Measurements from ENCODE around the gene ECT2L. TPM values are rescaled to one million over a fixed set of nuclear protein-coding genes. Genes with fewer than 3 reads are reported as not detected.

Gene ECT2L
- total and polyA plus RNA-seq, 2 of the 13 experiments (the other 11 are each of a cell fraction or from before 2014, with no cell fraction given) = 0.12 TPM; not detected in 1

- TF ChIP-seq TRAFD1 (CRISPR knock-in tag; IDR thresholded peaks at IDR 0.05; ENCODE audit: borderline replicate concordance) = no peak
- TF ChIP-seq ZNF563 (CRISPR knock-in tag; IDR thresholded peaks at IDR 0.05) = no peak
- no peak for TF ChIP-seq ZBTB7A (CRISPR knock-in tag; IDR thresholded peaks at IDR 0.05)
- TF ChIP-seq SUZ12 (IDR thresholded peaks at IDR 0.05; ENCODE audit: low read depth, low read length) = peak; percentile 73
- TF ChIP-seq PRDM10 (CRISPR knock-in tag; IDR thresholded peaks at IDR 0.05; ENCODE audit: low read depth) = no peak
- TF ChIP-seq CREB1 (IDR thresholded peaks at IDR 0.05) = peak; percentile 97
- peak; percentile 99 for TF ChIP-seq CREB1 (CRISPR knock-in tag; IDR thresholded peaks at IDR 0.05)
- no peak for TF ChIP-seq ZNF496 (CRISPR knock-in tag; IDR thresholded peaks at IDR 0.05; ENCODE audit: insufficient replicate concordance)
- TF ChIP-seq YEATS2 (CRISPR knock-in tag; IDR thresholded peaks at IDR 0.05; ENCODE audit: borderline replicate concordance) = peak; percentile 40; the same call in 1 of the 2 replicates
- TF ChIP-seq PLSCR1 (CRISPR knock-in tag; IDR thresholded peaks at IDR 0.05; ENCODE audit: borderline replicate concordance) = no peak
- no peak for TF ChIP-seq ZNF101 (CRISPR knock-in tag; IDR thresholded peaks at IDR 0.05; ENCODE audit: borderline replicate concordance, low read depth)
- TF ChIP-seq JUNB (CRISPR knock-in tag; IDR thresholded peaks at IDR 0.05; ENCODE audit: borderline replicate concordance) = no peak
- peak; percentile 53 for TF ChIP-seq SMAD1 (CRISPR knock-in tag; IDR thresholded peaks at IDR 0.05; ENCODE audit: borderline replicate concordance, low read depth)
- TF ChIP-seq CREBL2 (CRISPR knock-in tag; IDR thresholded peaks at IDR 0.05; ENCODE audit: borderline replicate concordance) = no peak
- TF ChIP-seq ZNF75D (CRISPR knock-in tag; IDR thresholded peaks at IDR 0.05; ENCODE audit: borderline replicate concordance) = no peak
- no peak for TF ChIP-seq ADNP (CRISPR knock-in tag; IDR thresholded peaks at IDR 0.05)
- TF ChIP-seq RCOR2 (CRISPR knock-in tag; IDR thresholded peaks at IDR 0.05) = no peak
- no peak; the same call in 1 of the 2 replicates for TF ChIP-seq ZNF749 (CRISPR knock-in tag; IDR thresholded peaks at IDR 0.05; ENCODE audit: borderline replicate concordance)
- TF ChIP-seq TFDP1 (CRISPR knock-in tag; IDR thresholded peaks at IDR 0.05; ENCODE audit: borderline replicate concordance) = peak; percentile 95
- TF ChIP-seq MXD1 (CRISPR knock-in tag; IDR thresholded peaks at IDR 0.05) = no peak; the same call in 1 of the 2 replicates
Measured at GRCh38 chr6:138773177-138774091, 22.5 kb upstream of the ECT2L start, which contains the start of gene CCDC28A (continued).
